Fibroblast of mammary gland (primary cell): ENCODE results near the gene GSK3B.

Source experiments
- DNase-seq: peaks from one replicate; pipeline ENCODE4 v3.0.0-alpha.2; 2010; ENCODE audit warnings: low read depth
- H3K4me3 ChIP-seq: 2 replicates; pipeline ENCODE4 v1.5.1; 2011; ENCODE audit warnings: low read depth, mild to moderate bottlenecking, low read length, moderate library complexity; ENCODE audit not compliant: control insufficient read depth
- CTCF ChIP-seq: conservative IDR thresholded peaks from 2 replicates; pipeline ENCODE4 v1.5.1; 2011; ENCODE audit warnings: low read depth, low read length, inconsistent platforms; ENCODE audit not compliant: control insufficient read depth, insufficient read depth

Gene GSK3B

GRCh38 chr3:119815716-119816115 lies 278.5 kb downstream of the GSK3B start:
- H3K4me3 ChIP-seq: no peak overlapping the region
- TF ChIP-seq CTCF: no peak
- no peak for DNase-seq

GRCh38 chr3:119812491-119813058 lies 281.7 kb downstream of the GSK3B start:
- no peak for TF ChIP-seq CTCF
- DNase-seq: no peak
- H3K4me3 ChIP-seq: no peak overlapping the region

DNA sequence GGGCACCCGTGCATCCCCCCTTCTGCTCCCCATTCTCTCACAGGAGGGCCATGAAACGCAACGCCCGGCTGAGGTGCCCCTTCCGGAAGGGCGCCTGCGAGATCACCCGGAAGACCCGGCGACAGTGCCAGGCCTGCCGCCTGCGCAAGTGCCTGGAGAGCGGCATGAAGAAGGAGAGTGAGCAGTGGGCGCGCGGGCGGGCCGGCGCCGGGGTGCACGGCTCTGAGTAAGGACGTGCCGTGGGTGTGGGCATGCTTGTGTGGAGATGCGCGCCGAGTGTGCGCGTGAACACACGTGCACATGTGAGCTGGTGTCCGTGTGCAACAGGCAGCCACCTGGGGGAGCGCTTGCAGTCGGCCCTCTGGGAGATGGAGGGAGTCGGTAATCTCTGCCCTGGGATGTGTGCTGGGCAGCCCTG lies 284.2 kb downstream of the GSK3B start:
- peak; percentile 31 for DNase-seq
- peak; percentile 23 for TF ChIP-seq CTCF
- H3K4me3 ChIP-seq: peak overlapping the region; percentile 44

GRCh38 chr3:119809249-119810017 lies 284.8 kb downstream of the GSK3B start:
- TF ChIP-seq CTCF: no peak
- DNase-seq: no peak
- peak overlapping the region; percentile 44 for H3K4me3 ChIP-seq

- no peak overlapping the region for H3K4me3 ChIP-seq
- no peak for TF ChIP-seq CTCF
- DNase-seq: no peak
Measured at GRCh38 chr3:119808843-119809242, 285.4 kb downstream of the GSK3B start.

DNA sequence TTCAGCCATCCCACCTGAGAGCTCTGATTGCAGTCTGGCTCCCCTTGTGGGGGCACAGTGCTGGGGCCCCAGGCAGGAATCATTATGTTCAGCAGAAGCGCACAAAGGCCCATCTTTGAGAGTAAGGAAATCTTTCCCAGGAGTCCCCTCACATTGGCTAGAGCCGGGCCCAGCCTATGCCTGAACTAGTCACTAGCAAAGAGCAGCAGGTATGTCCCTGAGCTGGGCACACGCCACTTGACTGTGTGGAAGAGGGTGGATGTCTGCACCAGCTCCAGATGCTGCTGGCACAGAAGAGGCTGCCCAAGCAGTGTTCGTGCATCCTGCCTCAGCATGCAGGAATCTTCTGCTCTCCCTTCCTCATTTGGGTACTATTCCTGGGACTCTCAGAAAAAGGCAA lies 286.0 kb downstream of the GSK3B start:
- no peak for DNase-seq
- no peak for TF ChIP-seq CTCF
- H3K4me3 ChIP-seq: no peak overlapping the region
